Osteoblast (primary cell): ENCODE results near the gene DDR1. TPM values are rescaled to one million over a fixed set of nuclear protein-coding genes. Genes with fewer than 3 reads are reported as not detected.

ENCODE experiments used
- DNase-seq: peaks from one replicate; pipeline ENCODE4 v3.0.0; 2011; ENCODE audit warnings: low spot score, mixed read lengths; ENCODE audit not compliant: insufficient read length; ENCODE audit errors: missing footprints
- H2AFZ ChIP-seq: 2 replicates; pipeline ENCODE4 v1.6.0; 2011; ENCODE audit warnings: mild to moderate bottlenecking, low read length
- H3K27ac ChIP-seq: 2 replicates; pipeline ENCODE4 v1.5.1; 2011; ENCODE audit warnings: mild to moderate bottlenecking, low read depth, low read length, moderate library complexity
- H3K27me3 ChIP-seq: 2 replicates; pipeline ENCODE4 v1.6.0; 2012; ENCODE audit warnings: mild to moderate bottlenecking, control low read depth, inconsistent platforms, low read length, moderate library complexity; ENCODE audit not compliant: insufficient read depth
- H3K36me3 ChIP-seq: 2 replicates; pipeline ENCODE4 v1.5.1; 2011; ENCODE audit warnings: mild to moderate bottlenecking, low read length, control low read depth, moderate library complexity; ENCODE audit not compliant: insufficient read depth
- H3K4me1 ChIP-seq: 2 replicates; pipeline ENCODE4 v1.5.1; 2011; ENCODE audit warnings: mild to moderate bottlenecking, low read length, control low read depth, moderate library complexity; ENCODE audit not compliant: insufficient read depth
- H3K4me2 ChIP-seq: 2 replicates; pipeline ENCODE4 v1.6.0; 2011; ENCODE audit warnings: mild to moderate bottlenecking, low read length; ENCODE audit not compliant: insufficient read depth
- H3K4me3 ChIP-seq: fragments of 200-600 bp; sonication (generic); 3 replicates; pipeline ENCODE4 v1.5.1; 2012; ENCODE audit warnings: mild to moderate bottlenecking, low read length, inconsistent platforms; ENCODE audit not compliant: insufficient read depth
- H3K79me2 ChIP-seq: 2 replicates; pipeline ENCODE4 v1.6.0; 2012; ENCODE audit warnings: mild to moderate bottlenecking, low read length, control low read depth, inconsistent platforms; ENCODE audit not compliant: insufficient read depth
- H3K9me3 ChIP-seq: 2 replicates; pipeline ENCODE4 v1.5.1; 2011; ENCODE audit warnings: low read depth, low read length, control low read depth
- H4K20me1 ChIP-seq: 2 replicates; pipeline ENCODE4 v1.6.0; 2012; ENCODE audit warnings: mild to moderate bottlenecking, low read length, control low read depth; ENCODE audit not compliant: insufficient read depth
- small RNA-seq: library from RNA; depleted of rRNA; stranded (forward); fragments of <200 nt; gene quantifications from one replicate; pipeline ENCODE3, GENCODE V24; 2012
- total RNA-seq: library from RNA; depleted of rRNA; stranded (reverse); fragments of >200 nt; gene quantifications from 2 replicates; pipeline ENCODE4 v1.2.3, GENCODE V29; 2012
- TF ChIP-seq, protein P1 (sequence below): IDR thresholded peaks from 2 replicates; pipeline ENCODE4 v1.5.1; 2011; ENCODE audit warnings: mild to moderate bottlenecking, low read depth, low read length, moderate library complexity; ENCODE audit errors: extremely low read depth

Gene DDR1
- total RNA-seq, 1 donor, result 22.4 TPM

DNA sequence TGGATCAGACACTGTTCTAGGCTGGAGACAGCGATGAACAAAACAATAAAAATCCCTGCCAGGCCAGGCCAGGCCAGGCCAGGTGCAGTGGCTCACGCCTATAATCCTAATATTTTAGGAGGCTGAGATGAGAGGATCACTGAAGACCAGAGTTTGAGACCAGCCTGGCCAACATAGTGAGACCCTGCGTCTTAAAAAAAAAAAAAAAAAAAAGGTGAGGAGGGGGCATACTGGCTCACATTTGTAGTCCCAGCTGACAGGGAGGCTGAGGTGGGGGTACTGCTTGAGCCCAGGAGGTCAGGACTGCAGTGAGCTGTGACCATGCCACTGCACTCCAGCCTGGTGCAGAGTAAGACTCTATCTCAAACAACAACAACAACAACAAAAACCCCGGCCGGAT is 61.0 kb downstream of the DDR1 start:
- TF ChIP-seq, protein P1, sequence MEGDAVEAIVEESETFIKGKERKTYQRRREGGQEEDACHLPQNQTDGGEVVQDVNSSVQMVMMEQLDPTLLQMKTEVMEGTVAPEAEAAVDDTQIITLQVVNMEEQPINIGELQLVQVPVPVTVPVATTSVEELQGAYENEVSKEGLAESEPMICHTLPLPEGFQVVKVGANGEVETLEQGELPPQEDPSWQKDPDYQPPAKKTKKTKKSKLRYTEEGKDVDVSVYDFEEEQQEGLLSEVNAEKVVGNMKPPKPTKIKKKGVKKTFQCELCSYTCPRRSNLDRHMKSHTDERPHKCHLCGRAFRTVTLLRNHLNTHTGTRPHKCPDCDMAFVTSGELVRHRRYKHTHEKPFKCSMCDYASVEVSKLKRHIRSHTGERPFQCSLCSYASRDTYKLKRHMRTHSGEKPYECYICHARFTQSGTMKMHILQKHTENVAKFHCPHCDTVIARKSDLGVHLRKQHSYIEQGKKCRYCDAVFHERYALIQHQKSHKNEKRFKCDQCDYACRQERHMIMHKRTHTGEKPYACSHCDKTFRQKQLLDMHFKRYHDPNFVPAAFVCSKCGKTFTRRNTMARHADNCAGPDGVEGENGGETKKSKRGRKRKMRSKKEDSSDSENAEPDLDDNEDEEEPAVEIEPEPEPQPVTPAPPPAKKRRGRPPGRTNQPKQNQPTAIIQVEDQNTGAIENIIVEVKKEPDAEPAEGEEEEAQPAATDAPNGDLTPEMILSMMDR, result no peak
- Histone ChIP-seq H4K20me1 (no peaks in the 10 kb centered on the region), H3K4me3 (no peak overlapping the region), H3K27ac (no peak overlapping the region), H3K79me2 (no peaks in the 10 kb centered on the region), H3K4me2 (no peak overlapping the region), H2AFZ (no peak overlapping the region), H3K27me3 (peaks cover 35% of the 10 kb centered on the region), H3K4me1 (peaks cover 8% of the 10 kb centered on the region), H3K9me3 (no peaks in the 10 kb centered on the region), H3K36me3 (no peaks in the 10 kb centered on the region)
- no peak for DNase-seq

DNA sequence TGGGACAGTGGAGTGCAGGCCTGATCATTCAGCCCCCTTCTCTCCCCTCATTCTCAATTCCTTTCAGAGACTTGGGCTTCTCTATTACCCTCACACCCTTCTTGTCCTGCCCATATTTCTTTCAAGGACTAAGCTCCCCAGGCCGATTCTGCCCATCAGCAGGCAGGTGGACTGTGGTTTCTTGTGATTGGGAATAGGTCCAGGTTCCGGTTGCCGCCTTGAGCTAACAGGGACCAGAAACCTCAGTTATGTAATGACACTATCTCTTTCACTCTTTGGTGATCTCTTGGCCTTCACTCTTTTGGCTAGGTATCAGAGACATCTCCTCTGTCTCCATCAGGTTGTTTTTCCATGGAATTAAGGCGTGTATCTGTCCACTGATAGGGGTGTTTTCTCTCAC is 62.9 kb downstream of the DDR1 start:
- Histone ChIP-seq H3K4me2 (no peak overlapping the region), H3K4me3 (no peak overlapping the region), H3K9me3 (no peaks in the 10 kb centered on the region), H4K20me1 (no peaks in the 10 kb centered on the region), H3K27me3 (peaks cover 36% of the 10 kb centered on the region), H3K4me1 (peaks cover 4% of the 10 kb centered on the region), H2AFZ (no peak overlapping the region), H3K79me2 (no peaks in the 10 kb centered on the region), H3K27ac (no peak overlapping the region), H3K36me3 (no peaks in the 10 kb centered on the region)
- TF ChIP-seq, protein P1, result no peak
- no peak for DNase-seq

DNA sequence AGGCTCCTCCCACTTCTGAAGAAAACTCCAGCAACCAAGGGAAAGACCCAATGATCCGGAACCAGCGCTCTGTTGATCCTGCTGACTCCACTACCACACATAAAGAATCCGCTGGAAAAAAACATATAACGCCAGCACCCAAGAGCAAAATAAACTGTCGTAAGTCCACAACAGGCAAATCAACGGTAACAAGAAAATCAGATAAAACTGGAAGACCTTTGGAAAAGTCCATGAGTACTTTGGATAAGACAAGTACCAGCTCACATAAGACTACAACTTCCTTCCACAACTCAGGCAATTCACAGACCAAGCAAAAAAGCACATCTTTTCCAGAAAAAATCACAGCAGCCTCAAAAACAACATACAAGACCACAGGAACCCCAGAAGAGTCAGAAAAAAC is 64.5 kb downstream of the DDR1 start:
- Histone ChIP-seq H3K4me2 (no peak overlapping the region), H3K27me3 (peaks cover 50% of the 10 kb centered on the region), H4K20me1 (no peaks in the 10 kb centered on the region), H3K36me3 (no peaks in the 10 kb centered on the region), H3K4me3 (no peak overlapping the region), H3K27ac (no peak overlapping the region), H3K79me2 (no peaks in the 10 kb centered on the region), H2AFZ (no peak overlapping the region), H3K9me3 (no peaks in the 10 kb centered on the region), H3K4me1 (no peaks in the 10 kb centered on the region)
- no peak for DNase-seq
- TF ChIP-seq, protein P1, result no peak

Small RNA genes within 50 kb of the gene (small RNA-seq; reads per million reads assigned to genes)
- not detected for gene RF00019

Other genes starting within 250 kb of the DDR1 start
- gene C6orf136, start 237.4 kb upstream of the DDR1 start, total RNA-seq, result 4.7 and 6.2 TPM in 2 replicates
- gene DHX16, start 211.5 kb upstream of the DDR1 start, total RNA-seq, result 25.6 and 26.1 TPM in 2 replicates
- 62.6 and 63.9 TPM in 2 replicates for gene PPP1R18, start 197.9 kb upstream of the DDR1 start, total RNA-seq
- gene NRM, start 193.5 kb upstream of the DDR1 start, total RNA-seq, result 2.9 and 3.3 TPM in 2 replicates
- gene MDC1, start 167.2 kb upstream of the DDR1 start, total RNA-seq, result 5.1 and 5.3 TPM in 2 replicates
- gene TUBB, start 164.2 kb upstream of the DDR1 start, total RNA-seq, result 509 and 605 TPM in 2 replicates
- gene FLOT1, start 141.8 kb upstream of the DDR1 start, total RNA-seq, result 101 and 114 TPM in 2 replicates
- 29.5 and 54.6 TPM in 2 replicates for gene IER3, start 140.0 kb upstream of the DDR1 start, total RNA-seq
- 8.8 and 10.9 TPM in 2 replicates for gene GTF2H4, start 23.7 kb downstream of the DDR1 start, total RNA-seq
- 14.5 and 15.6 TPM in 2 replicates for gene VARS2, start 29.7 kb downstream of the DDR1 start, total RNA-seq
- gene SFTA2, start 47.7 kb downstream of the DDR1 start, total RNA-seq, result not detected in 2 replicates
- not detected in 2 replicates for gene MUCL3, start 56.5 kb downstream of the DDR1 start, total RNA-seq
- gene MUC21, start 99.2 kb downstream of the DDR1 start, total RNA-seq, result not detected in 2 replicates
- not detected in 2 replicates for gene MUC22, start 126.0 kb downstream of the DDR1 start, total RNA-seq
- gene C6orf15, start 228.1 kb downstream of the DDR1 start, total RNA-seq, result not detected in 2 replicates
- 1.2 and 2.2 TPM in 2 replicates for gene PSORS1C1, start 230.3 kb downstream of the DDR1 start, total RNA-seq
- not detected in 2 replicates for gene CDSN, start 235.9 kb downstream of the DDR1 start, total RNA-seq